ENCODE results near the gene IGSF8.
"Not testable (repeated sequence)": the region's sequence is repeated elsewhere in the genome, so short reads cannot be mapped to it uniquely, and the experiment has no call there.

IGSF8 gene

GRCh38 chr1:160128636-160129035 is 30.2 kb upstream of the IGSF8 start:
- in situ Hi-C loops (cut with MboI; ENCODE audit: low pct_unique_long_range_greater_than_20kb, low sequenced_read_pairs, unreplicated experiment): no loop called here
- TF ChIP-seq, protein P1, sequence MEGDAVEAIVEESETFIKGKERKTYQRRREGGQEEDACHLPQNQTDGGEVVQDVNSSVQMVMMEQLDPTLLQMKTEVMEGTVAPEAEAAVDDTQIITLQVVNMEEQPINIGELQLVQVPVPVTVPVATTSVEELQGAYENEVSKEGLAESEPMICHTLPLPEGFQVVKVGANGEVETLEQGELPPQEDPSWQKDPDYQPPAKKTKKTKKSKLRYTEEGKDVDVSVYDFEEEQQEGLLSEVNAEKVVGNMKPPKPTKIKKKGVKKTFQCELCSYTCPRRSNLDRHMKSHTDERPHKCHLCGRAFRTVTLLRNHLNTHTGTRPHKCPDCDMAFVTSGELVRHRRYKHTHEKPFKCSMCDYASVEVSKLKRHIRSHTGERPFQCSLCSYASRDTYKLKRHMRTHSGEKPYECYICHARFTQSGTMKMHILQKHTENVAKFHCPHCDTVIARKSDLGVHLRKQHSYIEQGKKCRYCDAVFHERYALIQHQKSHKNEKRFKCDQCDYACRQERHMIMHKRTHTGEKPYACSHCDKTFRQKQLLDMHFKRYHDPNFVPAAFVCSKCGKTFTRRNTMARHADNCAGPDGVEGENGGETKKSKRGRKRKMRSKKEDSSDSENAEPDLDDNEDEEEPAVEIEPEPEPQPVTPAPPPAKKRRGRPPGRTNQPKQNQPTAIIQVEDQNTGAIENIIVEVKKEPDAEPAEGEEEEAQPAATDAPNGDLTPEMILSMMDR (IDR thresholded peaks at IDR 0.05; ENCODE audit: extremely low read depth, insufficient read depth, missing control alignments): no peak
- no peak for DNase-seq (ENCODE audit: low spot score)

DNA sequence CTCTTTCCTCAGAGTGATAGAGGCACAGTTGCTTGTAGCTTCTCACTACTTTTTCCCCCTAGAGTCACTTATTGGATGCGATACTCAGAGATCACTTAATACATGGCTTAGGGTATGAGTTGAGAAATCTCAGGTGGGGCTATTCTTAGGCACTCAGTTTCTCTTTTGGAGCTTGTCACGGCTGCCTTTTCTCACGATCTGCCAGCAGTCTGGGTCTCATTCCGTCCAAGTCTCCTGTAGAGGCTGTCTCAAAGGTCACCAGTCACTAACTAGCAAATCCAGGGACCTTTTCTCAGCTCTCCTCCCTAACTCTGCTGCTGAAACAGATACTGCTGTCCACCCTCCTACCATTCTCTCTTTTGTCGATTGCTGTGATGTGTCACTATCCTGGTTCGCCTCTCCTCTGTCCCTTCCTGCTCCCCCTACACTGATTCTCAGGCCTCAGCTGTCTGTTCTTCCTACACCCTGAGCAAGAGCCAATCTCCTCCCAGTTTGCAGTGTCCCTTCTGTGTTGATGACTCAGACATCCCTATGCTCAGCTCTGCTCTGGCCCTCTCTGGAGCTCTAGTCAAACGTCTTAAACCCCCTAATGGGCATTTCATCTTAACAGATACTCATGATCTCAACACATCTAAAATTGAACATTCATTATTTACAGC is 29.6 kb upstream of the IGSF8 start:
- in situ Hi-C loops (cut with MboI; ENCODE audit: low pct_unique_long_range_greater_than_20kb, low sequenced_read_pairs, unreplicated experiment): no loop called here
- TF ChIP-seq, protein P1 (IDR thresholded peaks at IDR 0.05; ENCODE audit: extremely low read depth, insufficient read depth, missing control alignments): no peak
- no peak for DNase-seq (ENCODE audit: low spot score)

GRCh38 chr1:160127381-160127780 is 29.0 kb upstream of the IGSF8 start:
- in situ Hi-C loops (cut with MboI; ENCODE audit: low pct_unique_long_range_greater_than_20kb, low sequenced_read_pairs, unreplicated experiment): no loop called here
- TF ChIP-seq, protein P1 (IDR thresholded peaks at IDR 0.05; ENCODE audit: extremely low read depth, insufficient read depth, missing control alignments): no peak
- no peak for DNase-seq (ENCODE audit: low spot score)

GRCh38 chr1:160126342-160126741 is 27.9 kb upstream of the IGSF8 start:
- DNase-seq (ENCODE audit: low spot score); in situ Hi-C loops (cut with MboI; ENCODE audit: low pct_unique_long_range_greater_than_20kb, low sequenced_read_pairs, unreplicated experiment): not testable (repeated sequence)

GRCh38 chr1:160125746-160126145 is 27.3 kb upstream of the IGSF8 start:
- in situ Hi-C loops (cut with MboI; ENCODE audit: low pct_unique_long_range_greater_than_20kb, low sequenced_read_pairs, unreplicated experiment): no loop called here
- TF ChIP-seq, protein P1 (IDR thresholded peaks at IDR 0.05; ENCODE audit: extremely low read depth, insufficient read depth, missing control alignments): no peak
- no peak for DNase-seq (ENCODE audit: low spot score)

DNA sequence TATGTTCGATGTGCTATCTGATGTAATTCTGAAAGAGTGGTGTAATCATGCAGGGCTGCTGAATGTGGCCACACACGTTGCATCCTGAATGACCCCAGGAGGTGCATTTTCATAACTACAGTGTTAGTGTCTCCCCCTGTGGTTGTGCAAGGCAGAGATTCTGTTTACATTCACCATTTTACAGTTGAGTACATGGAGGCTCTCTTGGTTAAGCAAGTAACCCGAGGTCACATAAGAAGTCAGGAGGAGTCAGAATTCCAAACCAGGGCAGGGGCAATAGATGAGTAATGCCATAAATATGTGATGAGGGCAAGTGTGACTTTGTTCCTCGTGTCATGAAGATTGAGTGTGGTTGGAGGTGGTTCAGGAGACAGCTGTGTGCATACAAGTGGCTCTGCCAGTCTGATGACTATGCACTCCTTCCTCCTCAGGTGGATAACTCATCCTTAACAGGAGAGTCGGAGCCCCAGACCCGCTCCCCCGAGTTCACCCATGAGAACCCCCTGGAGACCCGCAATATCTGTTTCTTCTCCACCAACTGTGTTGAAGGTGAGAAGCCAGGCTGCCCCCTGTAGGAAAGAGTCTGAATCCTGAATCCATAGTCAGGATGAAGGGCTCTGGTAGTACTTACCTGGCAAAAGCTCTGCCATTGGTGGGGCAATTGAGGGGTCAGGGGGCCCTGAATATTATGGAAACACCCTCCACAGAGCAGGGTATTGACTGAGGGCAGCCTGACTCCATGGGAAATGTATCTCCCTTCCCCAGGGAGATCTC is 26.5 kb upstream of the IGSF8 start:
- no peak for DNase-seq (ENCODE audit: low spot score)
- TF ChIP-seq, protein P1 (IDR thresholded peaks at IDR 0.05; ENCODE audit: extremely low read depth, insufficient read depth, missing control alignments): no peak
- in situ Hi-C loops (cut with MboI; ENCODE audit: low pct_unique_long_range_greater_than_20kb, low sequenced_read_pairs, unreplicated experiment): no loop called here

DNA sequence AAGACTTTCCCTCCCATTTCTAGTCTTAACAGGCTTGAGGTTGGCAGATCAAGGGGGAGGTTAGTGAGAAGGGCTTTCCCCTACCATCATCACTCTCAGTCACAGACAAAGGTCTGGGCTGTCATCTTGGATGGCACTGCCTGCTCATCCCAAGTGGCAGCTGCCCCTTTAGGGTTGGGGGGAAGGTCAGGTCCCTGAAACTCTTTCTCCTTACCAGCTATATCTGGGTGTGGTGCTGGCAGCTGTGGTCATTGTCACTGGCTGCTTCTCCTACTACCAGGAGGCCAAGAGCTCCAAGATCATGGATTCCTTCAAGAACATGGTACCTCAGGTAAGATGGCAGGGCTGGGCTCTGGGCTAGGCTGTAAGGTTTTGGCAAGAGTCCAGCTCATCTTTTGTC is 25.3 kb upstream of the IGSF8 start:
- TF ChIP-seq, protein P1 (IDR thresholded peaks at IDR 0.05; ENCODE audit: extremely low read depth, insufficient read depth, missing control alignments): no peak
- DNase-seq (ENCODE audit: low spot score): no peak
- in situ Hi-C loops (cut with MboI; ENCODE audit: low pct_unique_long_range_greater_than_20kb, low sequenced_read_pairs, unreplicated experiment): no loop called here

All from GM13977 (cell line).